GM18517 (cell line): Measurements from ENCODE around the gene PNKP.

ENCODE experiments used
- ATAC-seq: cut with Tn5 transposase; IDR thresholded peaks from one replicate; pipeline ENCODE4 v1.9.1; 2021; ENCODE audit warnings: mild to moderate bottlenecking, moderate library complexity; ENCODE audit not compliant: unreplicated experiment

Gene PNKP

GRCh38 chr19:49890349-49891311, 23.3 kb upstream of the PNKP start:
- no peak for ATAC-seq

GRCh38 chr19:49889687-49890348, 22.4 kb upstream of the PNKP start:
- no peak for ATAC-seq

- ATAC-seq: no peak
Observed at GRCh38 chr19:49889038-49889686, 21.8 kb upstream of the PNKP start.

GRCh38 chr19:49888510-49888824, 21.1 kb upstream of the PNKP start:
- no peak for ATAC-seq

- no peak for ATAC-seq
Observed at GRCh38 chr19:49887665-49888509, 20.5 kb upstream of the PNKP start.

DNA sequence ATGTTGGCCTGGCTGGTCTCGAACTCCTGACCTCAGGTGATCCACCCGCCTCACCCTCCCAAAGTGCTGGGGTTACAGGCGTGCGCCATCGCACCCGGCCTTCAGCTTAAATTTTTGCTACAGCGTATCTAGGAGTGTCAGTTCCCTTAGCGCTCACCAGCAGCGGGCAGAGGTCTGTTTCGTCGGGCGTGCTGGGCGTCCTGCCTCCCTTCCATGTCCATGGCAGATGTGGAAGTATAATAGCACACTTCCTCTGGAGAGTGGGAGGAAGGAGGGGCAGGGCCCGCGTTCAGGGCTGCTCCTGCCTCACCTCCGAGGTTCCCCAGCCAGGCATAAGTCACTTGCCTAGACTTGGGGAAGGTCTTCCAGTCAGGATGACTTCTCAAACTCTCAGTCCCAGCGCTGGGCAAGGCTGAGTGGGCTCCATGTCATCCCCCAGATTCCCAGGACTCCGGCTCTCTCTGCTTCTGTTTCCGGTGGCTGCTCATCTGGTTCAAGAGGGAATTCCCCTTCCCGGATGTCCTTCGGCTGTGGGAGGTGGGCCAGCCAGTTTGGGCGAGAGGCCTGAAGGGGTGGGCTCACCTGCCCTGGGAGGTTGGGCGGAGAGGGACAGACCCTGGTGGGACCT, 19.8 kb upstream of the PNKP start:
- ATAC-seq: no peak

DNA sequence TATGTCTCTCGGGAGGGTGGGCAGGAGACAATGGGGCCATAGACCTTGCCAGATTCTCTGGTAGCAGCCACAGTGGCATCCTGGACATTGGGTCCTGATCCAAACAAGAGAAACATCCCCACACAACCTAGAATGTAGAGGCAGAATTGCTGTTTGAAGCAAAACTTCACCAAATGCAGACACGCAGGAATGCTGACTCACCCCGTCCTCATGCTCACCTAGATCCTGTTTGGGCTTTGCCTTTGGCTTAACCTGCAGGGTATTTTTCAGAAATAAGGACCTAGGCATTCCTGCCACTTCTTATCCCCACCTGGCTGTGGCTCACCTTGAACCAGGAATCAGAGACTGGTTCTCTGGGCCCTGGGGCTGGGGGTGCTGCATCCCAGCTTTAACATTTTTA, 17.4 kb upstream of the PNKP start:
- no peak for ATAC-seq

DNA sequence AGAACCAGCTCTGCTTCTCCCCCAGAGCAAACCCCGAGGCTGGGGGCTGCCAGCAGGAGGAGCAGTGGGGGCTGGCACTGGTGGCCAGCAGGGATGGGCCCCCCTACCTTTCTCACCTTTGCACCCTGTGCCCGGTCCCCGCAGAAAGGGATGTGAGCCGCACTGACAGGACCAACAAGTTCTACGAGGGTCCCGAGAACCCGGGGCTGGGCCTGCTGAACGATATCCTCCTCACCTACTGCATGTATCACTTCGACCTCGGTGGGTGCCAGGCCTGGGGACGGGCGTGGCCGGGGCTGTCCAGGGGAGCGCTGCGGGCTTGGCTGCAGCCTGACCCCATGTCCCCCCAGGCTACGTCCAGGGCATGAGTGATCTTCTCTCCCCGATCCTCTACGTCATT, 16.7 kb upstream of the PNKP start:
- ATAC-seq: no peak

- no peak for ATAC-seq
Observed at GRCh38 chr19:49883094-49883493, 15.7 kb upstream of the PNKP start.

DNA sequence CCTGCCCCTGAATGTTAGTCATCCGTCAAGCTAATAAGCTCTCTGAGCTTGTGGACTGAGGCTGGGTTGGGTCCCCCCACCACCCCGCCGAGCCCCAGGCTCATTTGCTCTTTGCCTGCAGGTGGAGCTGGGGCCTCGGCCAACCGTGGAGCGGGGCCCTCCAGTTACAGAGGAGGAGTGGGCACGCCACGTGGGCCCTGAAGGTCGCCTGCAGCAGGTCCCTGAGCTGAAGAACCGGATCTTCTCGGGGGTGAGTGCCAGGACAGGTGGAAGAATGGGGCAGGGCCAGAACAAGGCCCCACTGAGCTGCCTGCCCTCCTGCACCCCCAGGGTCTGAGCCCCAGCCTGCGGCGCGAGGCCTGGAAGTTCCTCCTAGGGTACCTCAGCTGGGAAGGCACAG, 15.3 kb upstream of the PNKP start:
- no peak for ATAC-seq

DNA sequence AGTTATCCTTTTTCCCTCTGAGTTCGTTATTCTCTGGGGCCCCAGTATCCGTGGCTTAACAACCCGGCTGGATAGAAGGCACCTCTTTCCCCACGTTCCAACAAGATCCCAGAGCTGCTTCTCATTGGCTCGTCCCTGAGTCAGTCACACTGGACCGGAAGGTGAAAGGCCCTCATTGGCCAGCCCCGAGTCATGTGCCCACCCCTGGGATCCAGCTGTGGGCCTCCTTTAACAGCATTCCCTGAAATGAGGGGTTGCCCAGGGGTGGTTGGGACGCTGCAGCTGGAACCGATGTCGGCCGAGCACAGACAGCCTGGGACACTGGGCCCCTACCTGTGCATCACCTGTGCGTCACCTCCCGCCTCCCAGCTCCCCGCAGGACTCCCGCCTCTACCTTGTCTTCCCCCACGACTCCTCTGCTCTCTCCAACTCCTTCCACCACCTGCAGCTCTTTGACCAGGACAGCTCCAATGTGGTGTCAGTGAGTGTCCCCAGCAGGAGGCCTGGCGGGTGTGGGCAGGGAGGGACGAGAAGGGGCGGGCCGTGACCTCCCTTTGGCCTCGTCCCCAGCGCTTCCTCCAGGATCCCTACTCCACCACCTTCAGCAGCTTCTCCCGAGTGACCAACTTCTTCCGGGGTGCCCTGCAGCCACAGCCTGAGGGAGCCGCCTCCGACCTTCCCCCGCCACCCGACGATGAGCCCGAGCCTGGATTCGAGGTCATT, 14.5 kb upstream of the PNKP start:
- no peak for ATAC-seq

- no peak for ATAC-seq
Observed at GRCh38 chr19:49881186-49881585, 13.8 kb upstream of the PNKP start.

DNA sequence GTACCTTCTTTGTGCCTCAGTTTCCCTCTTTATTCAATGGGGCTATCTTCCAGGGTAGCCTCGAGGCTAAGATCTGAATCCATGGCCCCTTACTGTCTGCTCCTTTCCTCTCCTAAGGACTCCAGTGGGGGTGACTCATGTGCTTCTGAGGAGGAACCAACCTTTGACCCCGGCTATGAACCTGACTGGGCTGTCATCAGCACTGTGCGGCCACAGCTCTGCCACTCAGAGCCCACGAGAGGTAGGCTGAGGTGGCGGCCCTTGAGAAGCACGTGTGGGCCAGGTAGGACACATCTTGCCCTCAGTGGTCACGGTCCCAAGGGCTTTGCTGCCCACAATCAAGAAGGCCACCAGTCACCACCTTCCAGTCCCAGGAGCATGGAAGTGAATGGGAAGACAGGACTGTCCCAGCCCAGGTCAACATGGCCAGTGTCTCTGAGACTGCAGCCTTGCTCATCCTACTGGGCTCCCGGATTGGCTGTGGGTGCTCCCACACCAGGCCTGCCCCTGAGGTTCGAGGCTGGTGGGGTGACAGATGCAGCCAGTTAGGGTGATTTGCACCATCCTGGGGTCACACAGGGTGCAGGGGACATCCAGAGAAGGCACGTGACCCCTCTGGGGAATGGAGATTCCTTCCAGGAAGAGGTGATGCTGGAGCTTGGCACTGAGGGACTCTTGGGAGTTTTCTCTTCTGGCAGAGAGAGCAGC, 12.9 kb upstream of the PNKP start:
- no peak for ATAC-seq

DNA sequence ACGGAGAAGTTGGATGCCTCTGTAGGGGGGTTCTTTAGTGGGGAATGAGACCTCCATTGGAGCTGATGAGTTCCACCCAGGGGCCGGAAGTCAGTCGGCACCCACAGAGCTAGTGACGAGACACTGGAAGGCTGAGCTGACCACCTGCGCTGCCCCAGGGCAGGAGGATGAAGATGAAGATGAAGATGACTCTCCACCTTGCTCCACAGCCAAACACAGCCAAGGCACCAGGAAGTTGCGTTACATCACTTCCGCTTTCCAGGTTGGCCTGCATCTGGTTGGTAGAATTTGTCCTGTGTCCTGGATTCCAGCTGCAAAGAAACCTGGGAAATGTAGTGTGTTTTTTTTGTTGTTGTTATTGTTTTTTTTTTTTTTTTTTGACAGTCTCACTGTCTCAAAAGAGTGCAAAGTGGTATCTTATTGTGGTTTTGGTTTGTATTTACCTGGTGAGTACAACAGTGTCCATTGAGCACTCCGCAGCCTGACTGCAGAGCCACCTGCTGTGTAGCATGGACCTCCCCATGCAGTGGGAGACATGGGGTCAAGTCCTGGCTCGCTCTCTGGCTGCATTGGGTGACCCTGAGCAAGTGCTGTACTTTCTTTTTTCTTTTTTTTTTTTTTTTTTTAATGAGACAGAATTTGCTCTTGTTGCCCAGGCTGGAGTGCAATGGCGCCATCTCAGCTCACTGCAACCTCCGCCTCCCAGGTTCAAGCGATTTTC, 12.0 kb upstream of the PNKP start:
- ATAC-seq: no peak

GRCh38 chr19:49878744-49879070, 11.3 kb upstream of the PNKP start:
- ATAC-seq: no peak

DNA sequence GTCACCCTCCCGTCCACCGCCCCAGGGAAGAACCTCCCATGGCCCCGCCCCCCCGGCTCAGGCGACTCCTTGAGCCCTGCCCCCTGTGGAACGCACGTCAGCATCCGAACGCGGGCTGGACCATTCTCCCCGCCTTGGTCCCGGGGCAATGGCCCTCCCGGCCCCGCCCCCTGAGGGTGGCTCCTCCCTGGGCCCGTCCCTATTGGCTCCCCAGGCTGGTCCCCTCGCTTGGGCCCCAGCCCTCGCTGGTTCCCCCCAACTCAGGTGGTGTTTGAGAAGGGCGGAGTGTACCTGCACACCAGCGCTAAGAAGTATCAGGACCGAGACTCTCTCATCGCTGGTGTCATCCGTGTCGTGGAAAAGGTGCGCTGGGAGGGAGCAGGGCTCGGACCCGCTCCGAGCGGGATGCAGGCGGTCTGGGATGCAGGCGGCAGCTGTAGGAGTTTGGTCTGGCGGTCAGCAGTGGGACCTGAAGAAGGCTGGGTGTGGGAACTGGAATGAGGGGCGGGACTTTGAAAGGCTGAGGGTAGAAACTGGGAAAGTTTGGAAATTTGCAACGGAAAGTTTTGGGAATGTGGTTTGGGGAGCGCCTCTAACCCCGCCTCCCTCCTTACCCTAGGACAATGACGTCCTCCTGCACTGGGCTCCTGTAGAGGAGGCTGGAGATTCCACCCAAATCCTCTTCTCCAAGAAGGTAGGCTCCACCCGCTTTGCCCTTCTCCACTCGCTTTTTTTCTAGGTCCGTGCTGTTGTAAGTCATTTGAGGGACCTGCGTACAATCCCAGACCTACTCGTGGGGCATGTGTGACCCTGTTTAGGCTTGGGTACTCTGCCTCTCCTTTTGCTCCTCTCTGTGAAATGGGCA, 10.7 kb upstream of the PNKP start:
- peak; percentile 20 for ATAC-seq

- ATAC-seq: peak; percentile 70
Observed at GRCh38 chr19:49877020-49877878, 9.9 kb upstream of the PNKP start, which contains the start of the genes AKT1S1 and TBC1D17. Gene AKT1S1, minus strand, starts transcription at chr19:49877355. Its CDS starts 4,060 bp downstream, at chr19:49873295. Gene TBC1D17, plus strand, starts transcription at chr19:49877702. Its CDS starts 22 bp downstream, at chr19:49877724.
